Measurements from ENCODE around the gene NPL.

DNA sequence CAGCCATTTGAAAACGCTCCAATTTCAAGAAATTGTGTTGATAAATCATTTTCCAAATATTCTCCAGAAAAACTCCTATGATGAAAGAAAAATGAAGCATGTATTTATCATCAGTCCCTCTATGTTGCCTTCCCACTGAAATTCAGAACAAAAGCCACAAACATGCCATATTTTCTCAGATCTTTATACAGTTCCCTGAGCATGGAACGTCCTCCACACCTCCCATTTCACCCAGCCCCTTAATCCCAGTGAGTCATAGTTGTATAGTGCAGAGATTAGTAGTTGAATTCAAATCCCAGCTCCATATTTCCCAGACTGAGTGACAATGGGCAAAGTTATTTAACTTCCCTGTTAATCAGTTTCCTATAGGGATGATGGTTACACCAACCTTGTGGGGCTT lies 20.6 kb upstream of the NPL start:
- no peak for TF ChIP-seq POLR2A (IDR thresholded peaks at IDR 0.05)
- TF ChIP-seq, protein P1, sequence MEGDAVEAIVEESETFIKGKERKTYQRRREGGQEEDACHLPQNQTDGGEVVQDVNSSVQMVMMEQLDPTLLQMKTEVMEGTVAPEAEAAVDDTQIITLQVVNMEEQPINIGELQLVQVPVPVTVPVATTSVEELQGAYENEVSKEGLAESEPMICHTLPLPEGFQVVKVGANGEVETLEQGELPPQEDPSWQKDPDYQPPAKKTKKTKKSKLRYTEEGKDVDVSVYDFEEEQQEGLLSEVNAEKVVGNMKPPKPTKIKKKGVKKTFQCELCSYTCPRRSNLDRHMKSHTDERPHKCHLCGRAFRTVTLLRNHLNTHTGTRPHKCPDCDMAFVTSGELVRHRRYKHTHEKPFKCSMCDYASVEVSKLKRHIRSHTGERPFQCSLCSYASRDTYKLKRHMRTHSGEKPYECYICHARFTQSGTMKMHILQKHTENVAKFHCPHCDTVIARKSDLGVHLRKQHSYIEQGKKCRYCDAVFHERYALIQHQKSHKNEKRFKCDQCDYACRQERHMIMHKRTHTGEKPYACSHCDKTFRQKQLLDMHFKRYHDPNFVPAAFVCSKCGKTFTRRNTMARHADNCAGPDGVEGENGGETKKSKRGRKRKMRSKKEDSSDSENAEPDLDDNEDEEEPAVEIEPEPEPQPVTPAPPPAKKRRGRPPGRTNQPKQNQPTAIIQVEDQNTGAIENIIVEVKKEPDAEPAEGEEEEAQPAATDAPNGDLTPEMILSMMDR (IDR thresholded peaks at IDR 0.05): no peak

Data from esophagus squamous epithelium (tissue), 4 donors.